GM13976 (cell line): ENCODE measurements around the gene PTP4A2.

Source experiments
- DNase-seq: peaks from one replicate; pipeline ENCODE4 v3.0.0; 2012; ENCODE audit warnings: low spot score
- CTCF ChIP-seq: IDR thresholded peaks from 2 replicates; pipeline ENCODE4 v1.5.1; 2012; ENCODE audit warnings: borderline replicate concordance, mild to moderate bottlenecking; ENCODE audit not compliant: insufficient read depth; ENCODE audit errors: extremely low read depth, missing control alignments, control extremely low read depth
- in situ Hi-C: fragments of 300-500 bp; cut with MboI; formaldehyde crosslinking; loops from one replicate; pipeline ENCODE4 v1.12.0; 2022; ENCODE audit warnings: low sequenced_read_pairs, mixed read lengths, inconsistent platforms; ENCODE audit not compliant: unreplicated experiment

The PTP4A2 gene

GRCh38 chr1:31911994-31912780 is 26.0 kb downstream of the PTP4A2 start:
- no peak for TF ChIP-seq CTCF
- in situ Hi-C loops = no loop called here
- no peak for DNase-seq

GRCh38 chr1:31910933-31911332 is 27.2 kb downstream of the PTP4A2 start:
- in situ Hi-C loops = no loop called here
- DNase-seq = no peak
- no peak for TF ChIP-seq CTCF

GRCh38 chr1:31909691-31910090 is 28.5 kb downstream of the PTP4A2 start:
- no peak for DNase-seq
- no peak for TF ChIP-seq CTCF
- in situ Hi-C loops = no loop called here

GRCh38 chr1:31906557-31906956 is 31.6 kb downstream of the PTP4A2 start:
- no peak for TF ChIP-seq CTCF
- no peak for DNase-seq

GRCh38 chr1:31905681-31906080 is 32.5 kb downstream of the PTP4A2 start:
- in situ Hi-C loops = no loop called here
- no peak for DNase-seq
- no peak for TF ChIP-seq CTCF

More at GRCh38 chr1:31906557-31906956, 31.6 kb downstream of the PTP4A2 start:
- in situ Hi-C loops = no loop called here

GRCh38 chr1:31905093-31905509 is 33.1 kb downstream of the PTP4A2 start:
- no peak for DNase-seq
- in situ Hi-C loops = no loop called here
- TF ChIP-seq CTCF = no peak
